GM18868 (cell line): Measurements from ENCODE around the gene SGPP2.
"Not testable (repeated sequence)": the region's sequence is repeated elsewhere in the genome, so short reads cannot be mapped to it uniquely, and the experiment has no call there.

Experiments used
- ATAC-seq: cut with Tn5 transposase; IDR thresholded peaks from one replicate; pipeline ENCODE4 v1.9.1; 2021; ENCODE audit warnings: mild to moderate bottlenecking, moderate library complexity; ENCODE audit not compliant: unreplicated experiment

Gene SGPP2

DNA sequence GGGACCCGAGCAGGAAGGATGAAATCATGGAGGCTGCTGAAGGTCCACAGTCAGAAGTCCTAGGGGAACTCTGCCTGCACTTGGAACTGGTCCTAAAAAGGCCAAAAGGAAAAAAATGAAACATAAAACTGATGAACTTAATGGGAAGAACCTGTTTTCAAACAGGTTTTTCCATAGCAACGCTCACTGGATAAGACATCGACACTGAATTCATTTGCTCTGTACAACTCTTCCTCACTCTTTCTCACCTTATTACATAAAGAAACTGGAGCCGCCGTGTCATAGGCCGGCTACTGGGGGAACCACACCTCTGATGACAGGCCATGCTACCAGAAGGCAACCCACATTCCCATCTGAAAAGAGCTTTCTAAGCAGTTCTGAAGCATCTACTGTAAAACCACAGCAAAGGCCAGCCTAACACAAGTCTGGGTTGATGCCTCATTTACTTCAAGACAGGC, 147.9 kb downstream of the SGPP2 start:
- no peak for ATAC-seq

DNA sequence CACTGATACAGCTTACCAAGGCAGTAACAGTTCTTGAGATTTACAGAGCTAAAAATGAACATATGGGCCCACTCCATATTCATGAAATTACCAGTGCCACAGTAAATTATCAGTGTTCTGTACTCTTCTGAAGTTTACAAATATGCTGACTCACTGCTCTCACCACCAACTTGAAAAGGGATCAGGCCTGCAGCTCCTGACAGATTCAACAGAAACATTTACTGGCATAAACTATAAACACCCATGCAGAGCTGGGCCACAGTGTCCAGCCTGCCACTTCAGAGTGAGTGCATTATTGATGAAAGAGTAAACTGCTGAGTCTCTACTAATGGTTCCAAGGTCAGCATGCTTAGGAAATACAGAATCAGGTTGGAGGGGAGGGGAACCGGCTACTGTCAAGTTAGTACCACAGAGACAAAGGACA, 148.4 kb downstream of the SGPP2 start:
- no peak for ATAC-seq

DNA sequence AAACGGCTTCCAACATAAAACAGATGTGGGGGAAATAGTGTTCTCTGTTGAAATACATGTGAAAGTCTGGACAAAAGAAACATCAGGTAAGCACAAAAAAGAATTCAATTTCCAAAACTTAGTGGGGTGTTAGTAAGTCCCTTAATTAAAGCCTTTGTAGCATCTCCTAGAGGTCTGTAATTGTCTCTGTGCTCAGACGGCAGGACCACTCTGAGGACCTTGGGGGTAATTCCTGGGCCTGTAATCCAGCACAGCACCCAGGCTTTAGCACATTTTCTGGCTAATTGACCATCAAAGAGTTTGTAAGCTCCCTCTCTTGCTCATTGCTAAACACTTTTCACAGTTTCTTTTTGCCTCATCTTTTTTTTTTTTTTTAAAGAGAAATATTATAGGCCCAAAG, 151.3 kb downstream of the SGPP2 start:
- no peak for ATAC-seq

DNA sequence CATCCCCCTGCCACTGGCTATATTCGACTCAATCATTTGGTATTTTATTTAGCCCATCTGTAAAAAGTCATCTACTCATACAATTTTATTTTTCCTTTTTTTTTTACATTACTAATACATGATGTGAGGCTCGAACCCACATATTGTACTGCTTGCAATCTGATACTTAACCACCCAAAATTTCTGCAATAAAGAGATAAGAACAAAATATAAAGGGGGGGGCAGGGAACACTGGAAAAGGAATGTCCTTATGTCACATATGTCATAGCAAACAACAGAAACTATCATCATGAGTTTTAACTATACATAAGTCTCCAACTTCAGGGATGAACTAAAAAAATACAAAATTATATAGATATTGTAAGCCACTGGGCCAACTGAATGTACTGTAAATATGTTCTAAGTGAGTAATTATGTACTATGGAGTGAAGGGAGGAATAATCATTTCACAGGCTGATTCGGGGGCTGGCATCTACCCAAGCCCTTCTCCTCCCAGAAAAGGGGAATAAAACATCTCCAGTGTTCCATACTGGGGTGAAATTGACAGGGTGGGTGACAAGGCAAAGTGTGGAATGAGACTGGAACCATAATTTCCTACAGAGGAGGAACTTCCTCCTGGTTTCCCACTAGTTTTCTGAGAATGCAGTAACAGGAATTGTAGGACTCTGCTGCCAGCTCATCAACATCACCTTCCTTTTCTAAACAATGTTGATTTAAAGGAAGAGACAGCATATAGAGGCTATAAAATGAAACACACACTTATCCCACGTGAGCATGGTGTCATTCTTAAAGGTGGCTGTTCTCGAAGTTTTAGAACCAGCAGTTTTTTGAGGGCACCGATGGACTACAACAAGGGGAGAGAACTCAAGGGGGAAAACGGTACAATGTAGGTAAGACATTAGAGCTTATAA, 152.1 kb downstream of the SGPP2 start:
- no peak for ATAC-seq

DNA sequence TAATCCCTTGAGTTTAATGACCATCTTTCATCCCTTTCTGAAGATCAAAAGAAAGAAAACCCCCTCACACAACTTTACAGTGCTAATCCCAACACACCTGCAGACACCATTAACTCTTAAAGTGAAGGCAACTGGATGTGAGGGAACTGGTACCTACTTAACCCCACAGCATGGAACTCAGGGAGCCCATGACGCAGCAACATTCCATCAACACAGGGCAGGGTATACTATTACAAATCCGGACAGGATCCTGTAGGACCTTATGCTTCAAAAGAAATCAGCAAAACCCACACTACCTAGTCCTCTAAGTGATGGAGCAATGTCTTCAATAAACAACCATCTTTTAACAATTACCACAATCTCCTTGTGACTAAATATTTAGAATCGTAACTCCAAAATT, 153.0 kb downstream of the SGPP2 start:
- ATAC-seq: no peak

DNA sequence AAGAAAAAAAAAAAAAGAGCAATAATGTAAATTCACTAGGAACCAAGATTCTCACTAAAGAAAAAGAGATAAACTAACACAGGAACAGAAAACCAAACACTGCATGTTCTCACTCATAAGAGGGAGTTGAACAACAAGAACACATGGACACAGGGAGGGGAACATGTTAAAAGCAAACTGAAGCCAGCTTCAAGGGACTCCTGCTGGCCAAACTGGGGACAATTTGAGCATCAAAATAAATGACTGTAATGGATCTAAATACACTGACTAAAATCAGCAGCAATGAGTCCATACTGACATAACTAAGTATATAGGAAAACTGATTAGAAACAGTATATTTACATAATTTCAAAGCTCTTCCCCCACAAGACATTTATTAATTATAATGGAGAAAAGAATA, 158.6 kb downstream of the SGPP2 start:
- no peak for ATAC-seq

DNA sequence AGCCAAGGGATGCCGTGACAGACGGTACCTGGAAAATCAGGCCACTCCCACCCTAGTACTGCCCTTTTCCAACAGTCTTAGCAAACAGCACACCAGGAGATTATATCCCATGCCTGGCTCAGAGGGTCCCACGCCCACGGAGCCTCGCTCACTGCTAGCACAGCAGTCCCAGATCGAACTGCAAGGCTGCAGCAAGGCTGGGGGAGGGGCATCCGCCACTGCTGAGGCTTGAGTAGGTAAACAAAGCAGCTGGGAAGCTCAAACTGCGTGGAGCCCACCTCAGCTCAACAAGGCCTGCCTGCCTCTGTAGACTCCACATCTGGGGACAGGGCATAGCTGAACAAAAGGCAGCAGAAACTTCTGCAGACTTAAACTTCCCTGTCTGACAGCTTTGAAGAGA, 160.2 kb downstream of the SGPP2 start:
- ATAC-seq: not testable (repeated sequence)

DNA sequence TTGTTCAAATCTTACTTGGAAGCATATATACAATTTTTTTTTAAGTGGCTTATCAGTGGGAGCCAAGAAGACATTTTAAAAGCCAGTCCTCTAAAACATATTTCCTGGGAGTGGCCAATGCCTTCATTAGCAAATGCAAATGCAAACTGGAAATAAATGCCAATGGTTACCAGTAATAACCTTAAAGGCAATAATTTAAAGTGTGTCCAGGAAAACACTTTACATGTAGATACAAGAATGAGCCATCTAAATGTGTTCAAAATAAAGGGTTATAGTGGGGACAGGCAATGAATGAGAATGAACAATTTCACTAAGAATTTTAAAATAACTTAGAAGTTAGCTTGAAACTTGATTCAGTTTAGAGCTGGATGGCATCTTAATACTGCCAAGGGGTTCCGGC, 167.3 kb downstream of the SGPP2 start:
- ATAC-seq: no peak

DNA sequence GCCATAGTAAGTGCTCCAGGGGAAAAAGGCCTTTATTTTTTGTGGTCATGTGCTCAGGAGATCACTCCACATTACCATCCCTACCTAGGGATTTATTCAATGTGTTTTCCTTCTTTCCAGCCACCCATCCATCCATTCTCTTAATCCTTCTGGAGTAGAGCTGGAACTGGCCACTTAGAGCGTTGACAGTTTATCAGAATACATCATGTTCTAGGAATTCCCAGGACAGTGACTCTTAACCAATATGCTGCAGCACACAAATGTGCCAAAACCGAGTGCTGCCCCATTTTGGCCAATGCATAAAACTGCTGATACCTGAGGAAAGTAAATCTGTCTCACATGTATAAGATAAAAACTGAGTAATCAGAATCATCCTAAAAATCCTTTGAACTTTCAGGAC, 167.8 kb downstream of the SGPP2 start:
- ATAC-seq: no peak

DNA sequence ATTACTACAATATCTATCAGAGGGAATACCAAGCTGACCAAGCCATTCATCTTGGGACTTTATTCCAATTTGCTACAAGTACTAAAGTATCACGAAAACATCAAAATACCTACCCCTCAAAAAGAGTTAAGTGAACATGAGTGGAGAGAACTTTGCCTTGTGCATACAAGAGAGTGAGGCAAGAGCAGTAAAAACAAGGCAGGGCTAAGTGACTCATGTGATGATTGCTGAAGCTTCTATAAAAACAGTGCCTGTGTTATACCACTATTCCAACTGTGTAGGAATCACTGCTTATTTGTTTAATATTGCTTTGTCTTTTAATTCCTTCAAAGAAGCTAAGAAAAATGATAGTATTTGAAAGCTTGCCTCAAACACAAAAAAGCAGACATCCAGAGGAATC, 170.3 kb downstream of the SGPP2 start:
- no peak for ATAC-seq

DNA sequence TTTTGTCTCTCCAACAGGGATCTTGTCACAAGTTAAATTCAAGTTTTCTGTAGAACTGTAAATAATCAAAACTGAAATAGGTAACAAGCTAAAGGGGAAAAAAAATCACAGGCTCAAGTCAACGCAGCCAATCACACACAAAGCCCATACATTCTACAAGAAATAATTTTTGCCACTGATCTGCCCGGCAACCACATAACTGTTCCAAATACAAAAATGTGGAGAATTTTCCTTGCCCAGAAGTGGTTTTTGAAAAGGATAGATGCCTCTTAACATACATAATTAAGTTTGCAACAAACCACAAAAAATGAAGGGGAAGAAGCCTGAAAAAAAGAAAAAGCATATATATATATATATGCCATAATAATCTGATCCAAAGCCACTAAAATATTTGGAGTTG, 171.2 kb downstream of the SGPP2 start:
- no peak for ATAC-seq

DNA sequence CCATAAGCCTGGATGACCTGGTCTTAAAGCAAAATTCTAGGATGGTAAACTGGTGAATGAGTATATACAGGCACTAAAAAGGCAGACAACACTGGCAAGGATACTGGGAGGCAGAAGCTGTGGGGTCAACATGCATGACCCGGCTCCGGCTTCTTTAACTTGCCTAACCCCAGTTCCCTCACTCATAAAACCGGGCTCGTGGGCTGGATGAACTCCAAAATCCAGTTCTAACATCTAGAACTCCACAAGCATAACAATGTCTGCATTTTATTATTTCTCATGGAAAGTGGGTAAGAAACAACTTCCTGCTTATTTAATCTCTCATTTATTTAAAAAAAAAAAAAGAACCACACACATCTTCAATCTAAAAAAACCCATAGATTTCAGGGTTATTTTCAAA, 174.3 kb downstream of the SGPP2 start:
- no peak for ATAC-seq

DNA sequence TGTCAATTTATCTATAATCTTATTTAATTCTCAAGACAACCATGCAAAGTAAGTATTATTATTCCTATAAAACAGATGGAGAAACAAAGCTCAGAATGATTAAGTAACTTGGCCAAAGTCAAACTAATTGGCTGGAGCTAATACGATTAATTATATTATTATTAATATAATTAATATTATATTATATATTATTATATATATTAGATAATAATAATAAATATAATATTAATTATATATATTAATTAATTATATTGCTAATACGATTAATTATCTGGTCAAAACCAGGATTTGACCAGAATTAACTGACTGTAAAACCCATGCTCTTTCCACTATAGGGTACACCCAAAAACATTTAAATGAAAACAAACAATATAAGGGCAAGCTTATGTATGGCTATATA, 179.2 kb downstream of the SGPP2 start:
- no peak for ATAC-seq

DNA sequence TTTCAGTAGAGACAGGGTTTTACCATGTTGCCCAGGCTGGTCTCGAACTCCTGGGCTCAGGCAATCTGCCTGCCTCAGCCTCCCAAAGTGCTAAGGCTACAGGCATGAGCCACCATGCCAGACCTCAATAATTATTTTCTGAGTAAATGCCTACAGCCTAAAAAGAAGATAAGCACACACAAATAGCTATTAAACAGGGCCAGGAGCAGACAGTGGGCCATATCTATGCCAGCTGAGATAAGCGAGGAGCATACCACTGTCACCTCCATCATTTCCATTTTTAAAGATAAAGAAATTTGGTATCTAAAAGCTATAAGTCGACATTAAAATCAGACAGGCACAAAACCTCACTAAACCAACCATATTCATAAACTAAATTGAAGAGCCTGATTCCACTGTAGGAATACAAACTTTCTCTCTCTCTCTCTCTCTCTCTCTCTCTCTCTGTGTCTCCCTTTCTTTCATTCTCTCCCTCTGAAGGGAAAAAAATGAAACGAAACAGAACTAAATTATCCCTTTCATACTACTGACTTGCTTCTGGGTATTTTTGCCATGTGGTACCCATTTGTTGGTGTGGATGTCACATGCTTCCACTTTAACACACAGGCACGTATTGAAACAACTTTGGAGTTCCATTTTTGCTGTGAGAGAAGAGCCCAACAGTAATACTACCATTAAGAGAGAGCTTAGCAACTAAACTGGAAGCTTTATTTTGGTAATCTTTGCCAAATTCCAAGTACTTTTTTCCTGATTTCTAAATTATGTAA, 180.6 kb downstream of the SGPP2 start:
- ATAC-seq: no peak

DNA sequence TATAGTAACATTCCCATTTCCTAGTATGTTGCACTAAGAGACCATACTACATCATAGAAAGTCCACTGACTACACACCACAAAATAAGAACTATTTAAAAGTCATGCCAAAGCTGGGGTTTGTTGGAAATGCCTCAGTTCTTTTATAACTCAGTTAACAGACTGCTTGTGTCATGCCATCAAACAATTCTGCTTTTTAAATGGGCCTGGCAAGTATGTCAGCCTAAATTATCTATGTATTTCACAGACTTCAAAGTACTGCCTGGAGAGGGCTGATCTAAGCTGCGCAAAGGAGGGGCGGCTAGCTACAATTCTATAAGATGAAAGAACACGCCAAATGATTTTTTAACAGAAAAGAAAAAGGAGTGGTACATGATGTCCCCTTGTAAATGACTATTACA, 182.0 kb downstream of the SGPP2 start:
- no peak for ATAC-seq

DNA sequence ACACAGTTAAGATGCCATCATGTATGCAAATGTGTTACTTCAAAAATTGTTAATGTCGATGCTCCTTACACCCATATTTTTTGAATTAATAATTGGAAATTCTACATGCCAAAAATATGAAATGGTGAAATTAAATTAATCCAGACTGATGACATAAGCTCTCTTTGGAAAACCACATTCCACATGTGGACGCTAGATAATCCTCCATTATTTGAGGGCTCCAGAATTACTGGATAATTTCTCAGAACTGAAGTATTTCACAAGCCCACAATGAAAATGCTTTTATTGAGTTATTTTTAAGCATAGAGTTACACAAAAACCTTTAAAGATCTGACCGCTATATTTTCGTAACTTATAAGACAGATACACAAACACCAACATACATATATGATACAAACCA, 183.7 kb downstream of the SGPP2 start:
- no peak for ATAC-seq

DNA sequence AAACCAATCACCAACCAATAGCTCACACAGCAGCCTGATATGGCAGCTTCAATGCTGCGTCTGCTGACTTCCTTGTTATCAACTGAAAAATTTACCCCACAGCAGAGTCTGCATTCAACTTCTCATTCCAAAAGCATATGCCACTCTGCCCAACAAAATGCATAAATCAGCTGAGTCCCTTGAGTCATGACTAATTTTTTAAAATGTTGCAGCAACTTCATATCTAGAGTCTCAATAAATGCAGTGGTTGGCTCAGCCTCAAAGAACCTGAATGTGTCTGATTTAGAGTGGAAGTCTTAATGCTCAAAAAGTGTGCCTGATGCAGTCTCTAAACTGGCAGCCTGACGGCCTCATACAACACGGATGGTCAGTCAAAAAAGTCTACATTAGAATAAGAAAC, 185.0 kb downstream of the SGPP2 start:
- no peak for ATAC-seq
